ENCODE measurements around the gene PREP.
A peak's percentile ranks its signal among the peaks of the same experiment; 100 is the strongest.

Gene PREP

DNA sequence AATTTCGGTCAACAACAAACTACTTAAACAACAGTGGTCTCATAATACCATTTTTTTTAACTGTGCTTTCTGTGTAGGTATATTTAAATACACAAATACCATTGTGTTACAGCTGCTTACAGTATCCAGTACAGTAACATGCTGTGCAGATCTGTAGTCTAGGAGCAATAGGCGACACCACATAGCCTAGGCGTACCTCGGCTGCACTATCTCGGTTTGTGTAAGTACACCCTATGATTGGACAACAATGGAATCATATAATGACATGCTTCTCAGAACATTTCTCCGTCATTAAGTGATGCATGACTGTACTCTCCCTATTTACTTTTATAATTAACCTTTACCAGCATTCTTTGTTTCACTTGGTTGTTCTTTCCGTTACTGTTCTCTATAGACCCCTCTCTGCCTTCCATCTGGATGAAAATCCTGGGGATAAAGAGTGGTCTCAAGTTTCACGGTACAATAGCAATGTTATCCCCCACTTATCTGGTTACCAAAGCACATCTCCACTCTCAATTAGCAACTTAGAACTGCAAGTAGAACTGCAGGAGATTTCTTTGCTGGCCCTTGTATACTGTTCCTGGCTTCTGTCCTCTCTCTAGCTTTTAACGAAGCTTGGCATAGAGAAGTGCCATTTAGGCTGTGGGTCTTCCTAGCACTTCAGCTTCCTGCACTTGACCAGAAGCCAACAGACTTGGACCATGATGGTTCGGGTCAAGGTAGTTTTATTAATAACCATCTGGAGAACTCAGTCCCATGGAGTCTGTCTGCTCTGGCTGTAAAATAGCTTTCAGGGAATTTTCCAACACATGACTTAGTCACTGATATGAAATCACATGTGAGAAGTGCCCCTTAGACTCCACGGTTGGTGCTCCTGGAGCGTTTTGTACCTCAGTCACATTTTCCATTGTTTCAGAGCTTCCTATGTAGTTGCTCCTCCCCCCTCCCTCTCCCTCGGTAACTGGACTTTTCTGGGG is 142.7 kb downstream of the PREP start:
- Histone ChIP-seq H3K23ac (ENCODE audit: low read depth, low read length, poor library complexity) (no peak overlapping the region), H3K14ac (ENCODE audit: low read length) (no peak overlapping the region), H3K9ac (ENCODE audit: low read depth, low read length, poor library complexity) (no peak overlapping the region), H2AFZ (ENCODE audit: low read length) (peak overlapping the region; percentile 54), H2BK5ac (ENCODE audit: low read length) (no peak overlapping the region), H3K4me1 (ENCODE audit: control insufficient read depth in 2 of 2, insufficient read depth in 1 of 2, low read depth in 1 of 2, low read length in 2 of 2) (peaks cover 17 to 24% of the 10 kb centered on the region in 2 donors), H2BK12ac (ENCODE audit: low read length) (no peak overlapping the region), H3K4me3 (ENCODE audit: low read length in 2 of 2) (no peak overlapping the region), H2AK5ac (ENCODE audit: low read depth, low read length) (no peak overlapping the region), H3K27me3 (ENCODE audit: control insufficient read depth in 3 of 3, insufficient read depth in 3 of 3, low read depth in 1 of 3, low read length in 3 of 3) (no peaks in the 10 kb centered on the region), H2BK120ac (ENCODE audit: low read depth, low read length) (no peak overlapping the region), H3K4ac (ENCODE audit: low read length) (no peak overlapping the region), H2BK15ac (ENCODE audit: low read length) (no peak overlapping the region), H4K8ac (ENCODE audit: low read depth, low read length) (no peak overlapping the region), H3K27ac (replicated peaks; ENCODE audit: low read length) (no peak overlapping the region), H3K9me3 (replicated peaks in 1 of 2; ENCODE audit: control insufficient read depth in 2 of 2, insufficient read depth in 1 of 2, low read depth in 1 of 2, low read length in 2 of 2) (no peaks in the 10 kb centered on the region), H3K18ac (ENCODE audit: low read length) (no peak overlapping the region), H3K36me3 (replicated peaks in 1 of 2; ENCODE audit: control insufficient read depth in 2 of 2, insufficient read depth in 2 of 2, low read length in 2 of 2) (no peaks in the 10 kb centered on the region), H3K79me1 (ENCODE audit: low read depth, low read length) (no peaks in the 10 kb centered on the region), H3K4me2 (ENCODE audit: insufficient read depth, low read length, poor library complexity, severe bottlenecking) (no peak overlapping the region), H4K91ac (ENCODE audit: low read depth, low read length, poor library complexity) (no peak overlapping the region)
- peak; percentile 36 for DNase-seq (ENCODE audit: low spot score)
- WGBS, 2 donors (ENCODE audit: extremely low coverage in 2 of 2, insufficient read length in 2 of 2, insufficient replicate concordance in 1 of 2): no CpG with 5 or more reads among the region's 13 CpGs

- H3K36me3 ChIP-seq (replicated peaks in 1 of 2; ENCODE audit: control insufficient read depth in 2 of 2, insufficient read depth in 2 of 2, low read length in 2 of 2): no peaks in the 10 kb centered on the region
- H3K27me3 ChIP-seq (ENCODE audit: control insufficient read depth in 3 of 3, insufficient read depth in 3 of 3, low read depth in 1 of 3, low read length in 3 of 3): no peaks in the 10 kb centered on the region
- no peak overlapping the region for H3K4me3 ChIP-seq (ENCODE audit: low read length in 2 of 2)
- DNase-seq (ENCODE audit: low spot score): no peak
- WGBS, 2 donors (ENCODE audit: extremely low coverage in 2 of 2, insufficient read length in 2 of 2, insufficient replicate concordance in 1 of 2): no CpG with 5 or more reads among the region's 5 CpGs
- H2AK5ac ChIP-seq (ENCODE audit: low read depth, low read length): no peak overlapping the region
- no peak overlapping the region for H4K8ac ChIP-seq (ENCODE audit: low read depth, low read length)
- no peak overlapping the region for H3K14ac ChIP-seq (ENCODE audit: low read length)
- H2BK5ac ChIP-seq (ENCODE audit: low read length): no peak overlapping the region
- H3K9ac ChIP-seq (ENCODE audit: low read depth, low read length, poor library complexity): no peak overlapping the region
- H2BK15ac ChIP-seq (ENCODE audit: low read length): no peak overlapping the region
- H3K27ac ChIP-seq (replicated peaks; ENCODE audit: low read length): no peak overlapping the region
- H2BK12ac ChIP-seq (ENCODE audit: low read length): no peak overlapping the region
- no peaks in the 10 kb centered on the region for H3K79me1 ChIP-seq (ENCODE audit: low read depth, low read length)
- no peak overlapping the region for H2AFZ ChIP-seq (ENCODE audit: low read length)
- H3K9me3 ChIP-seq (replicated peaks in 1 of 2; ENCODE audit: control insufficient read depth in 2 of 2, insufficient read depth in 1 of 2, low read depth in 1 of 2, low read length in 2 of 2): no peaks in the 10 kb centered on the region
- H3K4ac ChIP-seq (ENCODE audit: low read length): no peak overlapping the region
- H2BK120ac ChIP-seq (ENCODE audit: low read depth, low read length): no peak overlapping the region
- no peak overlapping the region for H4K91ac ChIP-seq (ENCODE audit: low read depth, low read length, poor library complexity)
- peaks cover 17 to 24% of the 10 kb centered on the region in 2 donors for H3K4me1 ChIP-seq (ENCODE audit: control insufficient read depth in 2 of 2, insufficient read depth in 1 of 2, low read depth in 1 of 2, low read length in 2 of 2)
- no peak overlapping the region for H3K23ac ChIP-seq (ENCODE audit: low read depth, low read length, poor library complexity)
- no peak overlapping the region for H3K18ac ChIP-seq (ENCODE audit: low read length)
- H3K4me2 ChIP-seq (ENCODE audit: insufficient read depth, low read length, poor library complexity, severe bottlenecking): no peak overlapping the region
Measured at GRCh38 chr6:105258816-105259215, 144.1 kb downstream of the PREP start.

DNA sequence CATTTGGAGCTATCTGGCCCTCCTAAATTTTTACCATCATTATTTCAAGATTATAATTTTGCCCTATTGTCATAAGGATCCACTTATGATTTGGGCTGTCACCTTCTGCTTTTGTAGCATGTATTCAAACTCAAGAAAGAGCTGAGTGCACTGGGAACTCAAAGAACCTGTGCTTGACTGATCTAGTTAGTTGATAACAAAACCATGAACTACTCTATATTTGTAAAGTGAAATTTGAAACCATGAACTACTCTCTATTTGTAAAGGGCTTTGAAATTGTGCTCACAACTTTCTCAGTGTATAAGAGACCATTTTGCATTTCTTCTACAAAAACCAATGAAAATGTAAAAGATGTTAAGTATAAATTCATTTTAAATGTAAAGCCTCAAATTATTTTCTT is 145.5 kb downstream of the PREP start:
- Histone ChIP-seq H4K8ac (ENCODE audit: low read depth, low read length) (no peak overlapping the region), H2BK5ac (ENCODE audit: low read length) (no peak overlapping the region), H3K18ac (ENCODE audit: low read length) (no peak overlapping the region), H3K4me3 (ENCODE audit: low read length in 2 of 2) (no peak overlapping the region), H3K4ac (ENCODE audit: low read length) (no peak overlapping the region), H2BK12ac (ENCODE audit: low read length) (no peak overlapping the region), H3K27ac (replicated peaks; ENCODE audit: low read length) (no peak overlapping the region), H3K79me1 (ENCODE audit: low read depth, low read length) (no peaks in the 10 kb centered on the region), H3K36me3 (replicated peaks in 1 of 2; ENCODE audit: control insufficient read depth in 2 of 2, insufficient read depth in 2 of 2, low read length in 2 of 2) (no peaks in the 10 kb centered on the region), H3K9me3 (replicated peaks in 1 of 2; ENCODE audit: control insufficient read depth in 2 of 2, insufficient read depth in 1 of 2, low read depth in 1 of 2, low read length in 2 of 2) (no peaks in the 10 kb centered on the region), H2BK120ac (ENCODE audit: low read depth, low read length) (no peak overlapping the region), H2BK15ac (ENCODE audit: low read length) (no peak overlapping the region), H3K9ac (ENCODE audit: low read depth, low read length, poor library complexity) (no peak overlapping the region), H4K91ac (ENCODE audit: low read depth, low read length, poor library complexity) (no peak overlapping the region), H2AK5ac (ENCODE audit: low read depth, low read length) (no peak overlapping the region), H3K23ac (ENCODE audit: low read depth, low read length, poor library complexity) (no peak overlapping the region), H3K14ac (ENCODE audit: low read length) (no peak overlapping the region), H3K27me3 (ENCODE audit: control insufficient read depth in 3 of 3, insufficient read depth in 3 of 3, low read depth in 1 of 3, low read length in 3 of 3) (no peaks in the 10 kb centered on the region), H3K4me1 (ENCODE audit: control insufficient read depth in 2 of 2, insufficient read depth in 1 of 2, low read depth in 1 of 2, low read length in 2 of 2) (peaks cover 17 to 24% of the 10 kb centered on the region in 2 donors), H2AFZ (ENCODE audit: low read length) (no peak overlapping the region), H3K4me2 (ENCODE audit: insufficient read depth, low read length, poor library complexity, severe bottlenecking) (no peak overlapping the region)
- no peak for DNase-seq (ENCODE audit: low spot score)

DNA sequence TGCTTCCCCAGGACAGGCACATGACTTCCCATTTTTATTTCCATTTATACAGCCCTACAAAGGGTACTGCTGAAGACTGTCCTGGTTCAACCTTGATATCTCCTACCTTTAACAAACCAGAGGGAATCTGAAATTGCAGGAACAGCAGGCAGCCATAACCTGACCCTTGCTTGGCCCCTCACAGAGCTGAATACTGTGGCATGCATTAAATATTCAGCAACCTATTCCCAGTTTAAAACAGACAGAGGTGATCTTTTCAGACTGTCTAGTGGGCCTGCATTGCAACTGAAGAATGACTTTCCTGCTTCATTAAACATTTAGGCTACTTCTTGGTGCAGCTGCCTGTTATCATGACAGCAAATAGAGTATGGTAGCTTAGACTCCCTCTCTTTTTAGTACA is 146.3 kb downstream of the PREP start:
- H2BK15ac ChIP-seq (ENCODE audit: low read length): no peak overlapping the region
- H4K8ac ChIP-seq (ENCODE audit: low read depth, low read length): no peak overlapping the region
- no peak overlapping the region for H3K27ac ChIP-seq (replicated peaks; ENCODE audit: low read length)
- H3K4me1 ChIP-seq (ENCODE audit: control insufficient read depth in 2 of 2, insufficient read depth in 1 of 2, low read depth in 1 of 2, low read length in 2 of 2): peaks cover 17 to 24% of the 10 kb centered on the region in 2 donors
- no peaks in the 10 kb centered on the region for H3K36me3 ChIP-seq (replicated peaks in 1 of 2; ENCODE audit: control insufficient read depth in 2 of 2, insufficient read depth in 2 of 2, low read length in 2 of 2)
- H3K9ac ChIP-seq (ENCODE audit: low read depth, low read length, poor library complexity): no peak overlapping the region
- no peaks in the 10 kb centered on the region for H3K79me1 ChIP-seq (ENCODE audit: low read depth, low read length)
- no peak overlapping the region for H2BK12ac ChIP-seq (ENCODE audit: low read length)
- no peak overlapping the region for H3K18ac ChIP-seq (ENCODE audit: low read length)
- no peaks in the 10 kb centered on the region for H3K9me3 ChIP-seq (replicated peaks in 1 of 2; ENCODE audit: control insufficient read depth in 2 of 2, insufficient read depth in 1 of 2, low read depth in 1 of 2, low read length in 2 of 2)
- DNase-seq (ENCODE audit: low spot score): no peak
- no peak overlapping the region for H2BK120ac ChIP-seq (ENCODE audit: low read depth, low read length)
- no peak overlapping the region for H3K4me3 ChIP-seq (ENCODE audit: low read length in 2 of 2)
- H3K4me2 ChIP-seq (ENCODE audit: insufficient read depth, low read length, poor library complexity, severe bottlenecking): no peak overlapping the region
- no peak overlapping the region for H4K91ac ChIP-seq (ENCODE audit: low read depth, low read length, poor library complexity)
- no peak overlapping the region for H3K14ac ChIP-seq (ENCODE audit: low read length)
- no peaks in the 10 kb centered on the region for H3K27me3 ChIP-seq (ENCODE audit: control insufficient read depth in 3 of 3, insufficient read depth in 3 of 3, low read depth in 1 of 3, low read length in 3 of 3)
- no peak overlapping the region for H2AFZ ChIP-seq (ENCODE audit: low read length)
- H2AK5ac ChIP-seq (ENCODE audit: low read depth, low read length): no peak overlapping the region
- no peak overlapping the region for H2BK5ac ChIP-seq (ENCODE audit: low read length)
- H3K4ac ChIP-seq (ENCODE audit: low read length): no peak overlapping the region
- no peak overlapping the region for H3K23ac ChIP-seq (ENCODE audit: low read depth, low read length, poor library complexity)
